Measurements from ENCODE around the gene PLRG1. TPM values are rescaled to one million over a fixed set of nuclear protein-coding genes. Genes with fewer than 3 reads are reported as not detected.
"Not testable (repeated sequence)": the region's sequence is repeated elsewhere in the genome, so short reads cannot be mapped to it uniquely, and the experiment has no call there.

PLRG1 gene
- 10 to 100 TPM; 77.5 to 79.5 TPM for total RNA-seq

DNA sequence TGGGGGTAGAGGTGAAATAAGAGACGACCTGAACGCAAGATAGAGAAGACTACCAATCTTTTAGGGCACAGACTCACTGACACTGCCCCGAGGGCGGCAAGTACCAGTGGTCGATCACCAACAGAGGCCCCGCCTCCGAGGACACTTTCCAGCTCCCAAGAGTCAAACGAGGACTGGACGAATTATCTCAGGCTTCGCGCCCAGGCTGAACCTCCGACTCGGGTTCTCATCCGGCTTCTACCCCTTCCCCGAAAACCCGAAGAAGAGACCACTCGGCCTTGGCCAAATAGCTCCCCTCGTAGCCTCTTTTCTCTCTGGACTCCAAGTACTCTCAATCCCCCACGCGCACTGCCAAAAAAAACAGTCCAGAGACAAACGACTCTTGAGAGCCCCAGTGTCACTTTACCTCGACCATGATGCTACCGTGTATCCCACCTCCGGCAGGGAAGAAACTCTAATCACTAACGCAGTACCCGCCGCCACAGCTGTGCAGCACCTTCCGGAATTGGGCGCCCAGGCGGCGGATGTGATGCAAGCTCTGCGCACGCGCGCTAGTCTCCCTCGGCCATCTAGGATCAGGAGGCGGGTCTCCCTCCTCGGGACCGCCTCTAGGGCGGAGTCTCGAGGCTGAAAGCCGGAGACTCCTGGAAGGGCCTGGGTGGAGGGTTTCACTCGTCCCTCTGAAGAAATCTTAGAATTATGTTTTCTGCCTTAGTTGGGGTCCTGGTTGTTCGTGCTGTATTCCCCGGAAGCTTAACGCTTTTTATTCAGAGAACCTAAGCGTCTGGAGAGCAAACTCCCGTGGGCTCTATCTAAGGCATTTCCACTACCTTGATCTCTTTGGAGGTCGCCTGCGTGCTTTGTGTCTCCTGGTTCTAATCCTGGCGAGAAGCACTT is at the start of gene PLRG1:
TSS of gene PLRG1 (minus strand) at position 507 of the 897 bp plus-strand sequence. CDS start at position 415, 92 bp downstream.
- Mint-ChIP-seq H3K4me1 (peaks cover 27% of the 10 kb centered on the region), H3K36me3 (ENCODE audit: low read depth) (peaks cover 18% of the 10 kb centered on the region), H3K27ac (peak within 1 kb of the TSS; percentile 93), H3K27me3 (no peaks in the 10 kb centered on the region), H3K4me3 (peak within 1 kb of the TSS; percentile 96), H3K9me3 (no peaks in the 10 kb centered on the region)
- ChIA-PET CTCF (interaction anchor here (0.6 to 6.7 kb wide), 13 partner anchors 9 to 1403 kb away, joined by 3 to 107 read pairs (median 6); partner anchors contain the start of genes CTSO, FGG and MAP9), POLR2A (interaction anchor here (0.8 to 2.5 kb wide), 11 partner anchors 9 to 1403 kb away, joined by 3 to 9 read pairs (median 4); partner anchors contain the start of genes CTSO and FGG)
- DNase-seq: peak; percentile 97

DNA sequence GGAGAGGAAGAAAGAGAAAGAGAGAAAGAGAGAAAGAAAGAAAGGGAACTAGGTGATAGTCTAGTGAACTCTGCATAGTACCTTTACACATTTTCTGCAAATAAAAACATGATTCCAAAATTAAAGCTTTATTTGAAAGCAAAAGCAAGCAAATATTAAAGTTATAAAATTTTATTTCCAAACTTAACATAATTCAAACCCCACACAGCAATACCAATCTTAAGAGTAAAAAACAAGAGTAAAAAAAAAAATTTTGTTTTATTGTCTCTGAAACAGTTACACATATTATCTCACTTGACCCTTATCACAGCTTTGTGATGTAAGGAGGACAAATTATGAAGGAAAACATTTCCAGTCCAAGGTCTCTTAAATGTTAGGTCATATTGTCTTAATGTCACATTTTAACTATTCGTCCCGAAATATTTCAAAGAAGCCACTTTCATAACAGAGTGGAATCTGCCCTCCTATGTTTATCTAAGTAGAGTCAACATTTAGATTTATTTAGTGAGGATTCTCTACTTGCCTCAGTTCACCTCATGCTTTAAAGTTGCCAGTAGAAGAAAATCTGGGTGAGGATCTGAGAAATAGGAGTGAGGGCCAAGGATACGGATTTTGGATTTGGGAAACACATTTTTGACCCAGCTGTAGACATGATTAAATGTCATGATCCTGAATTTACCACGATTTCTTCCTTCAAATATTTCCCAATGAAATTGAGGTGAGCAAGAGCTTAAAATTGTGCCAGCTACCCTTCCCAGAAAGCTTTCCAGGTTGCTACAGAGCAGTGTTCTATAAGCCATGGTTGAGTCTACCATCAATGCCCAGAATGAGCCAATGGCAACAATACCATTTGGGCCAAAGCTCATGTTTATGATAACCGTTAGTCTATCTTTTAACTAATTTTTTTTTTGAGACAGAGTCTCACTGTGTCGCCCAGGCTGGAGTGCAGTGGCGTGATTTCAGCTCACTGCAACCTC is 47.9 kb upstream of the PLRG1 start:
- ChIA-PET CTCF (interaction anchor here (0.7 kb wide), 1 partner anchor 21 kb away, joined by 4 read pairs; no protein-coding TSS in a partner anchor), POLR2A (no interaction called here)
- H3K4me1 Mint-ChIP-seq: no peaks in the 10 kb centered on the region
- no peak for DNase-seq
- H3K27me3 Mint-ChIP-seq: peaks cover 13% of the 10 kb centered on the region
- H3K9me3 Mint-ChIP-seq: no peaks in the 10 kb centered on the region
- no peak overlapping the region for H3K4me3 Mint-ChIP-seq
- H3K36me3 Mint-ChIP-seq (ENCODE audit: low read depth): no peaks in the 10 kb centered on the region
- no peak overlapping the region for H3K27ac Mint-ChIP-seq

DNA sequence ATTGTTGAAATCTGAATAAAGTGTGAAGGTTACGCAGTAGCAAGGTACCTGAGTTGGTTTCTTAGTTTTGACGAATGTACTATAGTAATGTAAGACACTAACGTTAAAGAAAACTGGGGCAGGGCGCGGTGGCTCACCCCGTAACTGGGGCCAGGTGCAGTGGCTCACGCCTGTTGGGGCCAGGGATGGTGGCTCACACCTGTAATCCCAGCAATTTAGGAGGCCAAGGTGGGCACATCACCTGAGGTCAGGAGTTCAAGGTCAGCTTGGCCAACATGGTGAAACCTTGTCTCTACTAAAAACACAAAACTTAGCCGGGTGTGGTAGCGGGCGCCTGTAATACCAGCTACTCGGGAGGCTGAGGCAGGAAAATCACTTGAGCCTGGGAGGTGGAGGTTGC is 47.1 kb upstream of the PLRG1 start:
- H3K27me3 Mint-ChIP-seq; H3K4me1 Mint-ChIP-seq; H3K9me3 Mint-ChIP-seq; H3K27ac Mint-ChIP-seq; CTCF ChIA-PET; POLR2A ChIA-PET; H3K36me3 Mint-ChIP-seq (ENCODE audit: low read depth); DNase-seq; H3K4me3 Mint-ChIP-seq: not testable (repeated sequence)

- H3K4me1 Mint-ChIP-seq: no peaks in the 10 kb centered on the region
- CTCF ChIA-PET: interaction anchor here (1.0 kb wide), 1 partner anchor 23 kb away, joined by 4 read pairs; no protein-coding TSS in a partner anchor
These were observed 45.6 kb upstream of the PLRG1 start for GRCh38 chr4:154595807-154596206.

GRCh38 chr4:154594343-154594742 is 44.1 kb upstream of the PLRG1 start:
- DNase-seq; H3K4me3 Mint-ChIP-seq; H3K36me3 Mint-ChIP-seq (ENCODE audit: low read depth); H3K27ac Mint-ChIP-seq; H3K9me3 Mint-ChIP-seq; POLR2A ChIA-PET; H3K4me1 Mint-ChIP-seq: not testable (repeated sequence)
- peaks cover 11% of the 10 kb centered on the region for H3K27me3 Mint-ChIP-seq
- CTCF ChIA-PET: interaction anchor here (0.6 to 1.2 kb wide), 3 partner anchors 13 to 94 kb away, joined by 3 read pairs; partner anchors contain the start of gene PLRG1

More at GRCh38 chr4:154595807-154596206, 45.6 kb upstream of the PLRG1 start:
- no peak overlapping the region for H3K27ac Mint-ChIP-seq
- no peaks in the 10 kb centered on the region for H3K9me3 Mint-ChIP-seq
- H3K27me3 Mint-ChIP-seq: peaks cover 9% of the 10 kb centered on the region
- no peak overlapping the region for H3K4me3 Mint-ChIP-seq
- no peak for DNase-seq
- H3K36me3 Mint-ChIP-seq (ENCODE audit: low read depth): no peaks in the 10 kb centered on the region
- POLR2A ChIA-PET: no interaction called here

DNA sequence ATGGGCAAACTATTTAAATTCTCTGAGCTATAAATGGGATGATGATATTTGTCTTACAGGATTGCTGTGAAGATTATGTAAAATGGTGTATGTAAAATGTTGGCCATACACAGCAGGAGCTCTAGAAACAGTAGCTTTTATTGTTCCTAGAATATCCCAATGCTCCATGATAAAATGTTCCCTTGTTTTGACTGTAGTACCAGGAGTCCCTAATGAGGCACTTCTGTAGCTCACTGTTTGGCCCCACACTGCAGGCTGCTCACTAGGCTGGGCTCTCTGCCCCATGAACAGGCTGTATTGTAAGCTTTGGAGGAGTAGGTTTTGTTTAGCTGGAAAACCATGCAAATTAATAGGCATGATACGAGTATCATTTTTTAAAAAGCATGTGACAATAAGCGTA is 43.7 kb upstream of the PLRG1 start:
- Mint-ChIP-seq H3K27me3 (peaks cover 13% of the 10 kb centered on the region), H3K36me3 (ENCODE audit: low read depth) (no peaks in the 10 kb centered on the region), H3K4me3 (no peak overlapping the region), H3K9me3 (no peaks in the 10 kb centered on the region), H3K27ac (no peak overlapping the region), H3K4me1 (no peaks in the 10 kb centered on the region)
- no peak for DNase-seq
- CTCF ChIA-PET: interaction anchor here (1.2 kb wide), 1 partner anchor 44 kb away, joined by 3 read pairs; the partner anchor contains the start of gene PLRG1
- POLR2A ChIA-PET: no interaction called here

DNA sequence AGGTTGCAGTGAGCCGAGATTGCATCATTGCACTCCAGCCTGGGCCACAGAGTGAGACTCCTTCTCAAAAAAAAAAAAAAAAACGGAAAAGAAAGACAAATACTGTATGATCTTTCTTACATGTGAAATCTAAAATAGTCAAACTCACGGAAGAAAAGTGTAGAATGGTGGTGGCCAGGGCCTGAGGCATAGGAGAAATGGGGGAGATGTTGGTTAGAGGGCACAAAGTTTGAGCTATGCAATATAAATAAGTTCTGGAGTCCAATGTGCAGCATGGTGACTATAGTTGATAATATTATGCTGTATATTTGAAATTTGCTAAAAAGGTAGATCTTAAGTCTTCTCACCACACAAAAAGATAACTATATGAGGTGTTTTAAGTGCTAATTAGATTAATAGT is 41.7 kb upstream of the PLRG1 start:
- Mint-ChIP-seq H3K4me3 (no peak overlapping the region), H3K9me3 (no peaks in the 10 kb centered on the region), H3K36me3 (ENCODE audit: low read depth) (no peaks in the 10 kb centered on the region), H3K4me1 (no peaks in the 10 kb centered on the region), H3K27me3 (peaks cover 13% of the 10 kb centered on the region), H3K27ac (no peak overlapping the region)
- ChIA-PET CTCF (no interaction called here), POLR2A (no interaction called here)
- DNase-seq: no peak

- H3K36me3 Mint-ChIP-seq (ENCODE audit: low read depth): no peaks in the 10 kb centered on the region
- H3K4me1 Mint-ChIP-seq: no peaks in the 10 kb centered on the region
- no peaks in the 10 kb centered on the region for H3K9me3 Mint-ChIP-seq
- no peak within 1 kb of the TSS for H3K27ac Mint-ChIP-seq
- CTCF ChIA-PET: no interaction called here
- POLR2A ChIA-PET: no interaction called here
- peaks cover 11% of the 10 kb centered on the region for H3K27me3 Mint-ChIP-seq
- DNase-seq: no peak
- no peak within 1 kb of the TSS for H3K4me3 Mint-ChIP-seq
These were observed 40.3 kb upstream of the PLRG1 start, which contains the start of gene FGA for GRCh38 chr4:154590329-154591006. Gene FGA, minus strand, starts transcription at chr4:154590742. Its CDS starts 55 bp downstream, at chr4:154590687.

GRCh38 chr4:154589296-154590197 is 39.3 kb upstream of the PLRG1 start:
- Mint-ChIP-seq H3K27me3 (peaks cover 11% of the 10 kb centered on the region), H3K27ac (no peak overlapping the region), H3K36me3 (ENCODE audit: low read depth) (no peaks in the 10 kb centered on the region), H3K4me3 (no peak overlapping the region), H3K4me1 (no peaks in the 10 kb centered on the region), H3K9me3 (no peaks in the 10 kb centered on the region)
- no peak for DNase-seq
- POLR2A ChIA-PET: no interaction called here
- CTCF ChIA-PET: no interaction called here

DNA sequence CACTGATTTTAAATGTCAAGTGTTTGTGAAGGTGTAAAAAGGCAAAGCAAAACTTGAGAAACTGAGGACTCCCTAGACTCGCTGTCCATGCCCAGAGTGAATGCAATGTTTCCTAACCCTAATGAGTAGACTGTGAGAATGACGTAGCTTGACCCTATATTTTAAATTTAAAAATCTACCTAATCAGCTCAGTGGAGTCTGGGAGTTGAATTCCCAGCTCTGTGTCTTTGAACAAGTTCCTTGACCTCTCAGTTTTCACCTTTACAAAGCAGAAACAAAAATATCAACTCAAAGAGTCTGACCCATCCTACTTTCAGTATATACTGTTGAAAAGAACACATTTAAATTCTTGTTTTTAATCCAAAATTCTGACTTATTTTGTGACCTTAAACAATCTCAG is 38.0 kb upstream of the PLRG1 start:
- Mint-ChIP-seq H3K36me3 (ENCODE audit: low read depth) (no peaks in the 10 kb centered on the region), H3K9me3 (no peaks in the 10 kb centered on the region), H3K27ac (no peak overlapping the region), H3K4me1 (no peaks in the 10 kb centered on the region), H3K27me3 (peaks cover 8% of the 10 kb centered on the region), H3K4me3 (no peak overlapping the region)
- DNase-seq: no peak
- ChIA-PET POLR2A (no interaction called here), CTCF (interaction anchor here (1.1 kb wide), 1 partner anchor 29 kb away, joined by 3 read pairs; no protein-coding TSS in a partner anchor)

GRCh38 chr4:154586296-154587033 is 36.3 kb upstream of the PLRG1 start:
- H3K36me3 Mint-ChIP-seq (ENCODE audit: low read depth): no peaks in the 10 kb centered on the region
- no peak for DNase-seq
- H3K9me3 Mint-ChIP-seq: no peaks in the 10 kb centered on the region
- no peak overlapping the region for H3K27ac Mint-ChIP-seq
- POLR2A ChIA-PET: no interaction called here
- CTCF ChIA-PET: no interaction called here
- no peak overlapping the region for H3K4me3 Mint-ChIP-seq
- peaks cover 11% of the 10 kb centered on the region for H3K27me3 Mint-ChIP-seq
- H3K4me1 Mint-ChIP-seq: no peaks in the 10 kb centered on the region
